Measurements from ENCODE around the gene PRRC2B.

Gene PRRC2B

GRCh38 chr9:131409458-131409992 is 15.6 kb downstream of the PRRC2B start:
- no peak for DNase-seq (ENCODE audit: low spot score)

- no peak for DNase-seq (ENCODE audit: low spot score)
Observed at GRCh38 chr9:131410044-131410491, 16.2 kb downstream of the PRRC2B start.

- no peak for DNase-seq (ENCODE audit: low spot score)
Observed at GRCh38 chr9:131411719-131412681, 18.1 kb downstream of the PRRC2B start.

- DNase-seq (ENCODE audit: low spot score), result no peak
Observed at GRCh38 chr9:131416509-131416908, 22.6 kb downstream of the PRRC2B start.

GRCh38 chr9:131417264-131418142 is 23.6 kb downstream of the PRRC2B start:
- DNase-seq (ENCODE audit: low spot score), result no peak

- no peak for DNase-seq (ENCODE audit: low spot score)
Observed at GRCh38 chr9:131418143-131419025, 24.5 kb downstream of the PRRC2B start.

- DNase-seq (ENCODE audit: low spot score), result no peak
Observed at GRCh38 chr9:131419026-131419614, 25.2 kb downstream of the PRRC2B start.

- no peak for DNase-seq (ENCODE audit: low spot score)
Observed at GRCh38 chr9:131419716-131420115, 25.8 kb downstream of the PRRC2B start.

- no peak for DNase-seq (ENCODE audit: low spot score)
Observed at GRCh38 chr9:131420980-131421624, 27.2 kb downstream of the PRRC2B start.

GRCh38 chr9:131421691-131422090 is 27.8 kb downstream of the PRRC2B start:
- DNase-seq (ENCODE audit: low spot score), result no peak

GRCh38 chr9:131422241-131422792 is 28.4 kb downstream of the PRRC2B start:
- DNase-seq (ENCODE audit: low spot score), result no peak

- no peak for DNase-seq (ENCODE audit: low spot score)
Observed at GRCh38 chr9:131423171-131423581, 29.3 kb downstream of the PRRC2B start.

- no peak for DNase-seq (ENCODE audit: low spot score)
Observed at GRCh38 chr9:131426545-131426944, 32.7 kb downstream of the PRRC2B start.

GRCh38 chr9:131429121-131430012 is 35.5 kb downstream of the PRRC2B start:
- no peak for DNase-seq (ENCODE audit: low spot score)

GRCh38 chr9:131432050-131432449 is 38.2 kb downstream of the PRRC2B start:
- DNase-seq (ENCODE audit: low spot score), result no peak

GRCh38 chr9:131432597-131433301 is 38.9 kb downstream of the PRRC2B start:
- no peak for DNase-seq (ENCODE audit: low spot score)

- no peak for DNase-seq (ENCODE audit: low spot score)
Observed at GRCh38 chr9:131433302-131433854, 39.5 kb downstream of the PRRC2B start.

GRCh38 chr9:131434673-131435072 is 40.8 kb downstream of the PRRC2B start:
- DNase-seq (ENCODE audit: low spot score), result no peak
